Measurements from ENCODE around the gene WNT3.

The WNT3 gene

DNA sequence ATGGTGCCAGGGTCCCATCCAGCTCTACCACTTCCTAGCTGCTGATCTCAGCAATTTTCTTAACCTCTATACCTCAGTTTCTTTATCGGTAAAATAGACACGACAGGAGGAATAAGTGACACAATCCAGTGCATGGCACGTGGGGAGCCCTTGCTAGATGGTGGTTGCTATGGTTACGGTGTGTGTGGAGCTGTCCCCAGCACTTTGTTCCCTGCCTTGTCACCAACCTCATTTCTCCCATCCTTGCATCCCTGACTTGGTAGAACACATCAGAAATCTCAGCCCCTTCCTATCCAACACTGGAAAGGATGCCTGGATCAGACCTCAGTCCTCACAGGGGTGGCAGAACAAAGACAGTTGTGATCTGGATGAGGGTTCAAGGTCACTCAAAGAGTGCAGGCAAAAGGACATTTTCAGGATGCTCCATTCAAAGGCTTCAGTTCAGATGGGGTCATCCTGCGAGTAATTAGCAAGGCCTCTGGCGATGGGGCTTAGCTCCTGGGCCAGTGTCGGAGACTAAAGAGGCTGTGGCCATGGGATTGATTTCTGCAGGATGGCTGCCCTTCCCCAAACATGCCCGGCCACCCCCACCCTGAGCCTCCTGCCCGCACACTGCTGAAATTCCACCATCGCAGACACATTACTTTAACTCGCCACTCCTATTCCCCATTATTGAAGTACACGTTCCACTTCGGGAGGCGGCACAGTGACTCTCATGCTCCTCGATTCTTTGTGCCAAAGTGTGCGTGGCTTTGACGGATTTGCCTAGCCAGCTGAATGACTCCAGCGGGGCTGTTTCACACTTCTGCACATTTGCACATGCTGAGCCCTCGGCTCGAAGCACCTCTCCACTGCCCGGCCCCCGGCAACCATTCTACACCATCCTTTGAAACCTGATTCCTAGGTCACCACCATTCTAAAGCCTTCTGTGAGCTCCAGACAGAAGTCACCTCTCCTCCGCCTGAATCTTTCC lies 40.3 kb downstream of the WNT3 start:
- H3K9ac ChIP-seq (ENCODE audit: low read depth, low read length) = no peak overlapping the region
- peaks cover 4% of the 10 kb centered on the region for H3K4me1 ChIP-seq (ENCODE audit: control insufficient read depth, insufficient read depth, low read length)
- H3K36me3 ChIP-seq (ENCODE audit: control insufficient read depth, insufficient read depth, low read length) = no peaks in the 10 kb centered on the region
- H3K9me3 ChIP-seq (ENCODE audit: control insufficient read depth, insufficient read depth, low read length) = no peaks in the 10 kb centered on the region
- no peak overlapping the region for H3K4me3 ChIP-seq (ENCODE audit: low read depth, low read length)
- peaks cover 66% of the 10 kb centered on the region for H3K27me3 ChIP-seq (ENCODE audit: control insufficient read depth, insufficient read depth, low read length)

GRCh38 chr17:46776298-46777005 lies 42.0 kb downstream of the WNT3 start:
- peaks cover 9% of the 10 kb centered on the region for H3K4me1 ChIP-seq (ENCODE audit: control insufficient read depth, insufficient read depth, low read length)
- no peaks in the 10 kb centered on the region for H3K36me3 ChIP-seq (ENCODE audit: control insufficient read depth, insufficient read depth, low read length)
- H3K9me3 ChIP-seq (ENCODE audit: control insufficient read depth, insufficient read depth, low read length) = no peaks in the 10 kb centered on the region
- H3K9ac ChIP-seq (ENCODE audit: low read depth, low read length) = no peak overlapping the region
- H3K27me3 ChIP-seq (ENCODE audit: control insufficient read depth, insufficient read depth, low read length) = peaks cover 63% of the 10 kb centered on the region
- no peak overlapping the region for H3K4me3 ChIP-seq (ENCODE audit: low read depth, low read length)

DNA sequence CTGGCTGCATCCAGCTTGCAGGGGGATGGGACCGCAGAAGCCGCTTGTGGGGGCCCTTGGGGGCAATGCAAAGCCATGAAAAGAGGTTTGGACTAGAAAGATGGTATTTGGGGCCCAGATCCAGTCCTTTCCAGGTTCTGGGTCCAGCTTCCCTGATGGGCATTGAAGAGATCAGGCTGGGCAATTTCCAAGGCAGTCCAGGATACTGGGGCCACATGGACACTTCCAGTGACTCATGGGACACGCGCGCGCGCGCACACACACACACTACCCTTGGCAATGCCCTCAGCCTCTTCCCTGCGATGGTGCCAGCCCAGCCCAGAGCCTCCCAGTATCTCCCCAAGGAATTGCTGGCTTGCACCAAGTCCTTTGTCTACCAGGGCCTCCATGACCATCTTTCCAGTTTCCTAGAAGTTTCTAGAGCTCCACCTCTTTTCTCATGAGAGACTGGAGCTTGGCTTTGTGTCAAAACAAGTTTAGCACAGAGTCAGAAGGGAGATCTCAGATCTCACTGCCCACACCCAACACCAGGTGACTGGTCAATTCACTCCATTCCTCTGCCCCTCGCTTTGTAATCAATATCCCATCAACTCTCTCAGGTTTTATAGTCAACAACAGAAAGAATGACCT lies 44.3 kb downstream of the WNT3 start:
- Histone ChIP-seq H3K36me3 (ENCODE audit: control insufficient read depth, insufficient read depth, low read length) (no peaks in the 10 kb centered on the region), H3K4me1 (ENCODE audit: control insufficient read depth, insufficient read depth, low read length) (peaks cover 13% of the 10 kb centered on the region), H3K9ac (ENCODE audit: low read depth, low read length) (no peak overlapping the region), H3K9me3 (ENCODE audit: control insufficient read depth, insufficient read depth, low read length) (no peaks in the 10 kb centered on the region), H3K27me3 (ENCODE audit: control insufficient read depth, insufficient read depth, low read length) (peaks cover 71% of the 10 kb centered on the region), H3K4me3 (ENCODE audit: low read depth, low read length) (no peak overlapping the region)

GRCh38 chr17:46773676-46774075 lies 44.8 kb downstream of the WNT3 start:
- peaks cover 13% of the 10 kb centered on the region for H3K4me1 ChIP-seq (ENCODE audit: control insufficient read depth, insufficient read depth, low read length)
- H3K9ac ChIP-seq (ENCODE audit: low read depth, low read length) = no peak overlapping the region
- no peaks in the 10 kb centered on the region for H3K9me3 ChIP-seq (ENCODE audit: control insufficient read depth, insufficient read depth, low read length)
- peak overlapping the region; percentile 22 for H3K4me3 ChIP-seq (ENCODE audit: low read depth, low read length)
- peaks cover 73% of the 10 kb centered on the region for H3K27me3 ChIP-seq (ENCODE audit: control insufficient read depth, insufficient read depth, low read length)
- no peaks in the 10 kb centered on the region for H3K36me3 ChIP-seq (ENCODE audit: control insufficient read depth, insufficient read depth, low read length)

GRCh38 chr17:46773221-46773605 lies 45.3 kb downstream of the WNT3 start:
- Histone ChIP-seq H3K36me3 (ENCODE audit: control insufficient read depth, insufficient read depth, low read length) (no peaks in the 10 kb centered on the region), H3K9ac (ENCODE audit: low read depth, low read length) (no peak overlapping the region), H3K9me3 (ENCODE audit: control insufficient read depth, insufficient read depth, low read length) (no peaks in the 10 kb centered on the region), H3K4me3 (ENCODE audit: low read depth, low read length) (peak overlapping the region; percentile 43), H3K4me1 (ENCODE audit: control insufficient read depth, insufficient read depth, low read length) (peaks cover 13% of the 10 kb centered on the region), H3K27me3 (ENCODE audit: control insufficient read depth, insufficient read depth, low read length) (peaks cover 73% of the 10 kb centered on the region)

GRCh38 chr17:46772475-46773220 lies 45.8 kb downstream of the WNT3 start:
- Histone ChIP-seq H3K36me3 (ENCODE audit: control insufficient read depth, insufficient read depth, low read length) (no peaks in the 10 kb centered on the region), H3K9me3 (ENCODE audit: control insufficient read depth, insufficient read depth, low read length) (no peaks in the 10 kb centered on the region), H3K9ac (ENCODE audit: low read depth, low read length) (no peak overlapping the region), H3K27me3 (ENCODE audit: control insufficient read depth, insufficient read depth, low read length) (peaks cover 70% of the 10 kb centered on the region), H3K4me3 (ENCODE audit: low read depth, low read length) (peak overlapping the region; percentile 52), H3K4me1 (ENCODE audit: control insufficient read depth, insufficient read depth, low read length) (peaks cover 13% of the 10 kb centered on the region)

- peaks cover 13% of the 10 kb centered on the region for H3K4me1 ChIP-seq (ENCODE audit: control insufficient read depth, insufficient read depth, low read length)
- peak overlapping the region; percentile 52 for H3K4me3 ChIP-seq (ENCODE audit: low read depth, low read length)
- no peaks in the 10 kb centered on the region for H3K9me3 ChIP-seq (ENCODE audit: control insufficient read depth, insufficient read depth, low read length)
- peaks cover 65% of the 10 kb centered on the region for H3K27me3 ChIP-seq (ENCODE audit: control insufficient read depth, insufficient read depth, low read length)
- no peaks in the 10 kb centered on the region for H3K36me3 ChIP-seq (ENCODE audit: control insufficient read depth, insufficient read depth, low read length)
- H3K9ac ChIP-seq (ENCODE audit: low read depth, low read length) = no peak overlapping the region
Measured at GRCh38 chr17:46771561-46772474, 46.7 kb downstream of the WNT3 start.

DNA sequence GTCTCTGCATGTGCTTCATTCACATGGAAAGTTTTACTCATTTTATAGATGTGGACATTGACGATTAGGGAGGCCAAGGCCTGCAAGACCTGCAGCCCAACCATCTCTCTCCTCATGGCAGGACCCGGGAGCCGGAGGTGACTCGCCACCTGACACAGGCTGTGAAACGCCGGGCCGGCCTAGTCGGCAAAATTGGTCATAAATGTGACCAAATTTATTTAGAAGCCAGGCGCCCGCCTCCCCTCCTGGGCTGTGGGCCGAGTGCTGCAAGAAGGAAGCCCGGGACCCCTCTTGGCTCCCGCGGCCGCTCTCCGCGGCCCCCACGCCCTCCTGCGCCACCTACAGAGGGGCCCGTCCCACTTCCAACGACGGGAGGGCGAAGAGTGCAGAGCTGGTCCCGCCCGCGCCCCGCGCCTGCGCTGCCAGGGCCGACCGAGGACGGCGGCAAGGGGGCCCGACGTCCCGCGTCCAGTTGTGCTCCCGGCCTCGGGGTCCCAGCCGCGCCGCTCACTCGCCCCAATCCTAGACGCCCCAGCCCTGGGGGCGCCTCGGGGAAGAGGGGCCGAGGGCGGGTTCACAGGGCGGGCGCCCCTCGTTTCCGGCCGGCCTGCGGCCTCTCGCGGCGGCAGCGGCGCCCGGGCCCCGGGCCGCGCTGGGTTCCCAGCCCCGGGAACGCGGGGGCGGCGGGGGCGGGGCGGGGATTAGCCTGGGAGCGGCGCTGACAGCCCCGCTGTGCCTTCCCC lies 47.5 kb downstream of the WNT3 start:
- H3K36me3 ChIP-seq (ENCODE audit: control insufficient read depth, insufficient read depth, low read length) = no peaks in the 10 kb centered on the region
- H3K9ac ChIP-seq (ENCODE audit: low read depth, low read length) = no peak overlapping the region
- peak overlapping the region; percentile 39 for H3K4me3 ChIP-seq (ENCODE audit: low read depth, low read length)
- peaks cover 56% of the 10 kb centered on the region for H3K27me3 ChIP-seq (ENCODE audit: control insufficient read depth, insufficient read depth, low read length)
- H3K9me3 ChIP-seq (ENCODE audit: control insufficient read depth, insufficient read depth, low read length) = no peaks in the 10 kb centered on the region
- peaks cover 13% of the 10 kb centered on the region for H3K4me1 ChIP-seq (ENCODE audit: control insufficient read depth, insufficient read depth, low read length)

- peak overlapping the region; percentile 39 for H3K4me3 ChIP-seq (ENCODE audit: low read depth, low read length)
Measured at GRCh38 chr17:46770439-46770817, 48.1 kb downstream of the WNT3 start.

More at GRCh38 chr17:46770439-46770817, 48.1 kb downstream of the WNT3 start:
- no peaks in the 10 kb centered on the region for H3K9me3 ChIP-seq (ENCODE audit: control insufficient read depth, insufficient read depth, low read length)
- peaks cover 54% of the 10 kb centered on the region for H3K27me3 ChIP-seq (ENCODE audit: control insufficient read depth, insufficient read depth, low read length)
- no peaks in the 10 kb centered on the region for H3K36me3 ChIP-seq (ENCODE audit: control insufficient read depth, insufficient read depth, low read length)
- peaks cover 13% of the 10 kb centered on the region for H3K4me1 ChIP-seq (ENCODE audit: control insufficient read depth, insufficient read depth, low read length)
- no peak overlapping the region for H3K9ac ChIP-seq (ENCODE audit: low read depth, low read length)

All from iPS-15b (cell line).